ENCODE measurements around the gene DSC2.

GRCh38 chr18:31040686-31041270 lies 61.4 kb downstream of the DSC2 start:
- no peak for TF ChIP-seq CTCF (IDR thresholded peaks at IDR 0.05)
- TF ChIP-seq POLR2A (IDR thresholded peaks at IDR 0.05), result no peak

All from body of pancreas (tissue), 4 donors.